GM10248 (cell line): ENCODE measurements around the gene PLCB1.
"Not testable (repeated sequence)": the region's sequence is repeated elsewhere in the genome, so short reads cannot be mapped to it uniquely, and the experiment has no call there.

Experiments
- CTCF ChIA-PET: fragments of 300-600 bp; sonication (Branson Sonifier 250); formaldehyde crosslinking; extraction: SDS; loops from one replicate; lab custom pipeline; 2021; ENCODE audit warnings: antibody characterized with exemption; lab: Yijun Ruan, JAX
- POLR2A ChIA-PET: fragments of 350-650 bp; sonication (Branson Sonifier 250); formaldehyde crosslinking; extraction: SDS; loops from one replicate; lab custom pipeline; 2020; ENCODE audit warnings: antibody characterized with exemption; lab: Yijun Ruan, JAX
- DNase-seq: peaks from one replicate; pipeline ENCODE4 v3.0.0; 2012; ENCODE audit errors: extremely low spot score
- TF ChIP-seq, protein P1 (sequence below): IDR thresholded peaks from 2 replicates; pipeline ENCODE4 v1.5.1; 2012; ENCODE audit warnings: mild to moderate bottlenecking, low read depth; ENCODE audit errors: extremely low read depth, missing control alignments, control extremely low read depth

Gene PLCB1

DNA sequence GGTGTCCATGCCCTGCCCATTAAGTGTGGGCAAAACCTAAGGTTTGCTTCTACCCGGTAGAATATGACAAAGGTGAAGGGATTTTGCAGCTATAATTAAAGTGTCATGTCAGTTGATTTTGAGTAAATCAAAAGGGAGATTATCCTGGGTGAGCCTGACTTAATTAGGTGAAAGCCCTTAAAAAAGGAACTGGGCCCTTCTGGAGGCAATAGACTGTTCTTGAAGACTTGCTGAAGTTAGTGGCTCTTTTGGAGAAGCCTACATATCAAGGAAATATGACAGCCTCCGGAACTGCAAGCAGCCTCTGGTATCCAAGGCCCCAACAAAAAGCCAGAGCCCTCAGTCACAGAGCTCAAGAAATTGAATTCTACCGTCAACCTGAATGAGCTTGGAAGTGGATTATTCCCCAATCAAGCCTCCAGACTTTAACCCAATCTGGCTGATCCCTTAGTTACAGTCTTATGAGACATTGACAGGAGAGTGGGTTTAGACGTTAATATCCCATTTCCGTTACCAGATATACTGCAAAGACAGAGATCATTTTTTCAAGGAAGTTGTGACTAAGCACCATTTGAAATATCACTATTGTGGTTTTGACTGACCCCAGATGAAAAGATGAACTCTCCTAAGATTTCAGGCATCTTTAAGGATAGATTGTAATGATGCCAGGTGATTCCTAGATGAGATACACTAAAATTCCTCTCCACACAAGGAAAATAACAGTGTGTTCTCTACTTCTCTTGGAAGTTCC lies 303.4 kb downstream of the PLCB1 start:
- ChIA-PET POLR2A (no interaction called here), CTCF (interaction anchor here (0.9 to 1.8 kb wide), 5 partner anchors 9 to 23 kb away, joined by 3 to 6 read pairs (median 3); no protein-coding TSS in a partner anchor)
- no peak for DNase-seq
- TF ChIP-seq, protein P1, sequence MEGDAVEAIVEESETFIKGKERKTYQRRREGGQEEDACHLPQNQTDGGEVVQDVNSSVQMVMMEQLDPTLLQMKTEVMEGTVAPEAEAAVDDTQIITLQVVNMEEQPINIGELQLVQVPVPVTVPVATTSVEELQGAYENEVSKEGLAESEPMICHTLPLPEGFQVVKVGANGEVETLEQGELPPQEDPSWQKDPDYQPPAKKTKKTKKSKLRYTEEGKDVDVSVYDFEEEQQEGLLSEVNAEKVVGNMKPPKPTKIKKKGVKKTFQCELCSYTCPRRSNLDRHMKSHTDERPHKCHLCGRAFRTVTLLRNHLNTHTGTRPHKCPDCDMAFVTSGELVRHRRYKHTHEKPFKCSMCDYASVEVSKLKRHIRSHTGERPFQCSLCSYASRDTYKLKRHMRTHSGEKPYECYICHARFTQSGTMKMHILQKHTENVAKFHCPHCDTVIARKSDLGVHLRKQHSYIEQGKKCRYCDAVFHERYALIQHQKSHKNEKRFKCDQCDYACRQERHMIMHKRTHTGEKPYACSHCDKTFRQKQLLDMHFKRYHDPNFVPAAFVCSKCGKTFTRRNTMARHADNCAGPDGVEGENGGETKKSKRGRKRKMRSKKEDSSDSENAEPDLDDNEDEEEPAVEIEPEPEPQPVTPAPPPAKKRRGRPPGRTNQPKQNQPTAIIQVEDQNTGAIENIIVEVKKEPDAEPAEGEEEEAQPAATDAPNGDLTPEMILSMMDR: no peak

DNA sequence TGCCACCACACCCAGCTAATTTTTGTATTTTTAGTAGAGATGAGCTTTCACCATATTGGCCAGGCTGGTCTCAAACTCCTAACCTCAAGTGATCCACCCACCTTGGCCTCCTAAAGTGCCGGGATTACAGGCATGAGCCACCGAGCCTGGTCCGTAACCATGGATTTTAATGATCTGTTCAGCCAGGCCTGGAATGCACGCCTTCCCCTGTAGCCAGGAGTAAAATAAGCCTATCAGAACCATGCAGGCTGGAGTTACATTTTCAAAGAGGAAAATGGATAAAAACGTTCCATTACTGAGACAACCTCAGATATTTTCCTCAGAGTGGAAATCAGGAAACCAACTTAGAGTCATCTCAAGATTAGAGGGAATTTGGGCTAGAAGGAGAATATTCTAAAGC lies 304.9 kb downstream of the PLCB1 start:
- POLR2A ChIA-PET, CTCF ChIA-PET, DNase-seq: not testable (repeated sequence)

DNA sequence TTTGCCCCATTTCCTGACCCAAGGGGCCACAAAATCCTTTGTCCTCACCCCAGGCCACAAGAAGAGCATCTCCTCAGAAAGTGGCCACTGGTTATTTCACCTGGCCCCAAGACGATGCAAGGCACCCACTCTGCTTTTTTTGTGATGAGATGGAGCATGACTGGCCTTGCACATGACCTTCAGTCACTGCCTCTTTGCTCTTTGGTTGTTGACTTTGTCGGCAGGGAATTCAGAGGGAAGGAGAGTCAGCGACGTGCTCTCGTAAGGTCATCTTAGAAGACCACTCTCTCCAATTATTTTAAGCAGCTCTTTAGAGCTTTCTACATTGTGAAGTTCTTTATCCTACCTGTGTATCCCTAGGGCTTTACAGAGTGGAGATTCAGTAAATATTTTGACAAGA lies 306.7 kb downstream of the PLCB1 start:
- TF ChIP-seq, protein P1: no peak
- DNase-seq: no peak
- POLR2A ChIA-PET: no interaction called here
- CTCF ChIA-PET: no interaction called here

DNA sequence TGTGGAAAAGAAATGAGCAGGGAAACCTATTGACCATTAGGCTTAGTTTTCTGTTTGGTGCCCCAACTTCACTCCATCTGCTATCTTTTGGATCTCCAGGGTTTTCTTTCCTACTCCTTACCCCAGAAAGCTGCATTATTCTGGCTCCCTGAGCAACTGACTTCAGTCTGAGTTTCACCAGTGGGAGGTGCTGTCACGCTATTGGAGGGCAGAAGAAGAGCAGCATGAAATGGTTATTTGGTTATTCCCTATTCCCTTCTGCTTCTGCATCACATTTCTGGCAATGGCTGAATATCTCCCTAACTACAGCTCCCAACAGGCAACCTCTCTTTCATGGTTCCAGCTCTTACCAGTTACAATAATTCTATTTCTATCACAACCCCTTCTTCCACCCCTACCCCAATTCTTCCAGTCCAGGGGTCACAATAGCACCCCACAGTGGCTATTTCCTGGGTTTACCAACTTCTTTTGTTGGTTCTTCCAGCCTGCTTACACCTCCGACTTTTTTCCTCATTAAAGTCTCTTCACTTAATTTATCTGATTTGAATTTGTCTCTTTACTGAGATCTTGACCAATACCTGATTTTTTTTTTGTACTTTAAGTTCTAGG lies 311.5 kb downstream of the PLCB1 start:
- DNase-seq: no peak
- ChIA-PET CTCF (no interaction called here), POLR2A (no interaction called here)
- TF ChIP-seq, protein P1: no peak

DNA sequence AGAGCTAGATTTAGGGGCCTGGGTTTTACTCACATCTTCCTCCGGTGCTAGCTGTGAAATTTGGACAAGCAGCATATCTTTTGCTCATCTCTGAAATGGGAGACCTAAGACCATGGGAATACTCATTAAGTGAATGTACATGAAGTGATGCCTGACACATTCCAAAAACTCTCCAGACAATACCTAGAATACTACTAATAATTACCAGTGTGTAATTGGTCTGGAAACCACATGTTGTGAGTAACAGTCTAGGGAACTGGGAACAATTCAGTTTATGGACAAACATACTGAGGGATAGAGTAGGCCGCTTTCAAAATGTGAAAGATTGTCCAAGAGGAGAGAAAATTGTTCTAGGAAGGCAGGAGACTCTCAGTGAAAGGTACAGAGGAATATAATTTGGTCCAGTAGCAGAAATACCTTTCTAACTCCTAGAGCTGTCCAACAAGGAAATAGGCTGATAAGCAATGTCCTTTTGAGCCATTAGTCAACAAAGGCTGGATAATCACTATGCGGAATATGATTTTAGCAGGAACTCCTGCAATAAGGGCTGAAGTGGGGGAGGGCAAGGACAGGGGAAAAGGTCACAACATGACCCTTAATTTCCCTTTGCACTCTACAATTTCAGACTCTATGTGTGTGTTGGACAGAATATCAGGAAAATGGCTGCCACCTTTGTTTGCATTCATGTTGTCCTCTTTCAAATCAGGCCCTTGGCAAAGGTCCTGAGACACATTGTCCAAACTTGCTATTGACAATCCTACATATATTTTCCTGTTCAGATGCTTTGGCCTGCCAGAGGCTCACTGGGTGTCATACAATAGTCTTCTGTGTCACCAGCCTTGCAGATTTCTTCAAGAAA lies 315.4 kb downstream of the PLCB1 start:
- TF ChIP-seq, protein P1: no peak
- no peak for DNase-seq
- ChIA-PET POLR2A (no interaction called here), CTCF (interaction anchor here (1.1 kb wide), 1 partner anchor 21 kb away, joined by 3 read pairs; no protein-coding TSS in a partner anchor)

DNA sequence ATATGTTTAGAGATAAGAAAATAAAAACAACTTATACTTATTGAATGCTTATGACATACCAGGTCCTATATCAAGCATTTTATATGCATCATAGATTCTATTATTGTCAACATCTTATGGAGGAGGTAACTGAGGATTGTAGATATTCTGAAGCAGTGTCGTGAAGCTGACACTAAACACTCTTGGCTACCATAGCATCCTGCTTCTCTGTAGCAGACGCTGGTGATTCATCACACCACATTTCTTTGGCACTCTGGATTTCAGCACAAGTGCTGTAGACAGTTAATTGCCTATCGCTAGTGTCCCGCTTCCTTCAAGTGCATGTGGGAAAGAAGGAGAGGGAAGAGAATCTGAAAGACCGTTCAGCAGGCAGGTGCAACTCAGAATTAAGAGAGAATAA lies 317.1 kb downstream of the PLCB1 start:
- no peak for DNase-seq
- CTCF ChIA-PET: no interaction called here
- POLR2A ChIA-PET: no interaction called here
- TF ChIP-seq, protein P1: no peak

DNA sequence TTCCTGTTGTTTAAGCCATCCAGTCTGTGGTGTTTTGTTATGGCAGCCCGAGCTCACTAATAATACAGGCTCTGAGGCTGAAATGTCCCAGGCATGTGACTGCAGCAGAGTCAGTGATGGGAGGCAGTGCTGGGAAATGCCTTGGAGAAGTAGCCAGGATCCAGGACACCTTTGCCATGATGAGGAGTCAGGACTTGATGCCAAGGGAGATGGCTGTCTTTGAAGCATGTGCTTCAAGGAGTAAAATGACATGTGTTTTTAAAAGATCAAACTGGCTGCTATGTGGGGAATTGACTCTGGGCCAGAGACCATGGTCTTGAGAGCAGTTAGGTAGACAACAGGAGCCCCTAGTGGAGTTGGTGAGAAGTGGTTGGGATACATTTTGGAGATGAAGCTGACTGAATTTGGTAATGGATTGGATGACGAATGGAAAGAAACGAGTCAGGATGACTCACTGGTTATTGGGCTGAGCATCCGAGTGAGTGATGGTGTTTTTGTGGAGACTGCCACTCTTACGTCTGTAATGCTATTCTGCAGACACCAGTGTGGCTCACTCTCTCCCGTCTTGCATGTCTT lies 322.2 kb downstream of the PLCB1 start:
- ChIA-PET CTCF (no interaction called here), POLR2A (no interaction called here)
- DNase-seq: peak; percentile 13
- TF ChIP-seq, protein P1: peak; percentile 14
